H1 (cell line): ENCODE data around the gene ETV4. TPM values are rescaled to one million over a fixed set of nuclear protein-coding genes. Genes with fewer than 3 reads are reported as not detected.

Experiments
- CTCF ChIA-PET: fragments of 300-600 bp; sonication (Branson Sonifier 250); formaldehyde crosslinking; loops from one replicate; lab custom pipeline; 2021; ENCODE audit not compliant: partially characterized antibody; lab: Charles Lee
- POLR2A ChIA-PET: fragments of 300-600 bp; sonication (Branson Sonifier 250); formaldehyde crosslinking; loops from one replicate; lab custom pipeline; 2021; ENCODE audit warnings: inconsistent platforms; ENCODE audit not compliant: partially characterized antibody; lab: Charles Lee
- DNase-seq, 2 experiments: peaks; one replicate each; pipeline versions ENCODE4 v3.0.0 to v3.0.0-alpha.2; 2010 to 2022; ENCODE audit warnings: low spot score in 2 of 2, low read depth in 1 of 2, mixed read lengths in 1 of 2
- FAIRE-seq: peaks from 2 replicates; lab custom pipeline; 2011; peaks lifted over from hg19 to GRCh38; lab: Jason Lieb, UNC
- H2AFZ ChIP-seq: 2 replicates; pipeline ENCODE4 v1.8.1; 2012; ENCODE audit warnings: low read length, inconsistent platforms
- H2AK5ac ChIP-seq: 2 replicates; pipeline ENCODE4 v1.6.1; 2013; ENCODE audit warnings: low read depth, low read length
- H2BK120ac ChIP-seq: replicated peaks from 2 replicates; pipeline ENCODE3; 2013; ENCODE audit warnings: low read depth, low read length, inconsistent platforms
- H2BK12ac ChIP-seq: 2 replicates; pipeline ENCODE4 v1.6.1; 2013; ENCODE audit warnings: low read depth, low read length
- H2BK15ac ChIP-seq: 2 replicates; pipeline ENCODE4 v1.6.1; 2013; ENCODE audit warnings: low read length
- H2BK20ac ChIP-seq: 2 replicates; pipeline ENCODE4 v1.6.1; 2013; ENCODE audit warnings: low read length
- H2BK5ac ChIP-seq: 2 replicates; pipeline ENCODE4 v1.6.1; 2013; ENCODE audit warnings: low read depth, low read length
- H3K14ac ChIP-seq: 2 replicates; pipeline ENCODE4 v1.6.1; 2013; ENCODE audit warnings: inconsistent platforms; ENCODE audit not compliant: insufficient read length
- H3K18ac ChIP-seq: 2 replicates; pipeline ENCODE4 v1.6.1; 2013; ENCODE audit warnings: low read length; ENCODE audit errors: extremely low read depth
- H3K23ac ChIP-seq: 2 replicates; pipeline ENCODE4 v1.6.1; 2013; ENCODE audit warnings: inconsistent platforms; ENCODE audit not compliant: insufficient read length
- H3K23me2 ChIP-seq: 2 replicates; pipeline ENCODE4 v1.6.1; 2013; ENCODE audit warnings: low read depth, low read length
- H3K27ac ChIP-seq: 2 replicates; pipeline ENCODE4 v1.6.1; 2011; ENCODE audit warnings: low read depth, low read length, inconsistent platforms
- H3K27me3 ChIP-seq, 4 experiments: replicated peaks in 1 of 4; 1 replicate in 1 of 4; 2 replicates in 3 of 4; pipeline versions ENCODE4 v1.6.1 to v1.8.1; 2011 to 2013; ENCODE audit warnings: low read length in 3 of 4, mild to moderate bottlenecking in 3 of 4, inconsistent platforms in 2 of 4, mixed read lengths in 2 of 4, moderate library complexity in 1 of 4; ENCODE audit not compliant: control insufficient read depth in 3 of 4, insufficient read depth in 3 of 4; ENCODE audit errors: extremely low read depth in 1 of 4
- H3K36me3 ChIP-seq, 4 experiments: 2 replicates each; pipeline versions ENCODE4 v1.6.1 to v1.8.1; 2011 to 2013; ENCODE audit warnings: mild to moderate bottlenecking in 4 of 4, low read length in 3 of 4, moderate library complexity in 2 of 4, control low read depth in 1 of 4, inconsistent platforms in 1 of 4; ENCODE audit not compliant: insufficient read depth in 4 of 4, control insufficient read depth in 2 of 4
- H3K4ac ChIP-seq: replicated peaks from 2 replicates; pipeline ENCODE3; 2013; ENCODE audit warnings: low read length, low read depth, mixed read lengths, inconsistent platforms; ENCODE audit not compliant: insufficient read length
- H3K4me1 ChIP-seq, 4 experiments: replicated peaks in 1 of 4; 1 replicate in 1 of 4; 2 replicates in 3 of 4; pipeline versions ENCODE4 v1.6.1 to v1.8.1; 2011 to 2013; ENCODE audit warnings: low read length in 3 of 4, inconsistent platforms in 2 of 4, mixed read lengths in 1 of 4; ENCODE audit not compliant: insufficient read depth in 4 of 4, control insufficient read depth in 3 of 4
- H3K4me2 ChIP-seq, 2 experiments: 2 replicates each; pipeline versions ENCODE4 v1.6.1 to v1.8.1; 2011 to 2013; ENCODE audit warnings: low read depth in 2 of 2, low read length in 2 of 2, control low read depth in 1 of 2, inconsistent platforms in 1 of 2, mild to moderate bottlenecking in 1 of 2; ENCODE audit not compliant: insufficient read depth in 1 of 2
- H3K4me3 ChIP-seq, 4 experiments: fragments of 200-600, 300-600 bp in 1 of 4; sonication (generic), shearing (Covaris generic), sonication (Bioruptor Twin) in 1 of 4; 2 replicates each; pipeline versions ENCODE4 v1.5.1 to v1.8.1; 2011 to 2016; ENCODE audit warnings: low read length in 4 of 4, low read depth in 3 of 4, control low read depth in 2 of 4, inconsistent platforms in 2 of 4, mild to moderate bottlenecking in 2 of 4, mixed read lengths in 1 of 4, moderate library complexity in 1 of 4; ENCODE audit not compliant: insufficient read depth in 2 of 4; ENCODE audit errors: extremely low read depth in 1 of 4
- H3K56ac ChIP-seq: replicated peaks from 2 replicates; pipeline ENCODE3; 2013; ENCODE audit warnings: low read depth, mild to moderate bottlenecking, mixed read lengths, low read length, inconsistent platforms; ENCODE audit not compliant: insufficient read length
- H3K79me1 ChIP-seq: 2 replicates; pipeline ENCODE4 v1.6.1; 2013; ENCODE audit warnings: low read depth, low read length, control low read depth
- H3K79me2 ChIP-seq, 2 experiments: 2 replicates each; pipeline versions ENCODE4 v1.6.1 to v1.8.1; 2012 to 2013; ENCODE audit warnings: low read length in 2 of 2, mild to moderate bottlenecking in 2 of 2, inconsistent platforms in 1 of 2; ENCODE audit not compliant: insufficient read depth in 2 of 2, control insufficient read depth in 1 of 2
- H3K9ac ChIP-seq, 4 experiments: replicated peaks in 1 of 4; 1 replicate in 1 of 4; 2 replicates in 3 of 4; pipeline versions ENCODE4 v1.6.1 to v1.8.1; 2011 to 2013; ENCODE audit warnings: low read depth in 3 of 4, low read length in 3 of 4, control low read depth in 2 of 4, mild to moderate bottlenecking in 2 of 4, moderate library complexity in 2 of 4, inconsistent platforms in 1 of 4; ENCODE audit errors: extremely low read depth in 1 of 4
- H3K9me3 ChIP-seq, 2 experiments: 2 replicates each; pipeline versions ENCODE4 v1.6.1 to v1.8.1; 2012 to 2013; ENCODE audit warnings: mild to moderate bottlenecking in 2 of 2, moderate library complexity in 2 of 2, control low read depth in 1 of 2, inconsistent platforms in 1 of 2, low read depth in 1 of 2, low read length in 1 of 2, mixed read lengths in 1 of 2; ENCODE audit not compliant: insufficient read depth in 2 of 2
- H4K20me1 ChIP-seq, 2 experiments: replicated peaks in 1 of 2; 2 replicates each; pipeline versions ENCODE3 to v1.8.1; 2011 to 2013; ENCODE audit warnings: inconsistent platforms in 2 of 2, low read length in 2 of 2, mild to moderate bottlenecking in 1 of 2; ENCODE audit not compliant: insufficient read depth in 2 of 2, control insufficient read depth in 1 of 2
- H4K5ac ChIP-seq: 2 replicates; pipeline ENCODE4 v1.6.1; 2013; ENCODE audit warnings: low read length, low read depth, mixed read lengths, inconsistent platforms; ENCODE audit not compliant: insufficient read length
- H4K8ac ChIP-seq: 2 replicates; pipeline ENCODE4 v1.8.0; 2013; ENCODE audit warnings: mild to moderate bottlenecking, moderate library complexity, low read length, inconsistent platforms; ENCODE audit not compliant: insufficient read depth; ENCODE audit errors: extremely low read depth
- H4K91ac ChIP-seq: replicated peaks from 2 replicates; pipeline ENCODE3; 2013; ENCODE audit warnings: low read length, mixed read lengths, inconsistent platforms; ENCODE audit not compliant: insufficient read length
- SP4 ChIP-seq: IDR thresholded peaks from 2 replicates; pipeline ENCODE4 v1.6.1; 2012; ENCODE audit warnings: low read length, inconsistent platforms
- TAF1 ChIP-seq: IDR thresholded peaks from 2 replicates; pipeline ENCODE4 v1.6.1; 2011; ENCODE audit warnings: mild to moderate bottlenecking, low read depth, low read length
- WGBS, 2 experiments: shearing (Covaris generic) in 1 of 2; methylation state at CpG; one replicate each; pipeline versions ENCODE4 v1.1.6 to v1.1.7; 2013 to 2015; ENCODE audit warnings: low lambda C conversion rate in 2 of 2, mixed read lengths in 2 of 2, inconsistent platforms in 1 of 2, low coverage in 1 of 2, missing lambda C conversion rate in 1 of 2; ENCODE audit not compliant: insufficient replicate concordance in 2 of 2, insufficient coverage in 1 of 2, insufficient read length in 1 of 2; ENCODE audit errors: extremely low coverage in 1 of 2, missing lambda C conversion rate in 1 of 2; 5-methylcytosine and 5-hydroxymethylcytosine counted together
- polyA plus RNA-seq, 7 experiments: library from polyadenylated mRNA; depleted of rRNA in 3 of 7; stranded (reverse) in 5 of 7; unstranded in 2 of 7; fragments of >200 nt in 5 of 7; fragments of 200-250 nt in 2 of 7; gene quantifications; 1 replicate in 5 of 7; 2 replicates in 1 of 7; 4 replicates in 1 of 7; pipeline versions ENCODE4 v1.2.1 to v1.2.3, GENCODE V29; 2011 to 2013; ENCODE audit warnings: missing spikeins in 2 of 7, mixed read lengths in 2 of 7
- total RNA-seq: library from RNA; stranded (reverse); fragmentation: NEBNext Ultra II Directional; extraction: Animal tissue kit (Norgen Biotek cat#: 25700); gene quantifications from 2 replicates; pipeline ENCODE4 v1.2.1, GENCODE V29; 2021

ETV4 gene
- total and polyA plus RNA-seq, 2 of the 8 experiments (the other 6 are each of a cell fraction or from before 2014, with no cell fraction given), result 75.2 to 143 TPM

GRCh38 chr17:43543300-43543699 lies 2.8 kb downstream of the ETV4 start:
- FAIRE-seq, result no peak
- Histone ChIP-seq H3K27ac (no peak overlapping the region), H2AK5ac (0 out of 2 replicates have a peak overlapping the region, but pooled peaks have one; percentile 40), H3K36me3 (peaks cover 0 to 2% (median 0%) of the 10 kb centered on the region in 4 experiments; a peak in 1 of 8 replicates), H2BK5ac (peak overlapping the region; percentile 63; the same call in 1 of the 2 replicates), H3K9ac (peak overlapping the region in 1 of 4 experiments; percentile 6; a peak in 1 of 7 replicates), H4K5ac (peak overlapping the region; percentile 49), H2BK15ac (0 out of 2 replicates have a peak overlapping the region, but pooled peaks have one; percentile 12), H2AFZ (no peak overlapping the region), H4K20me1 (peaks cover 2 to 10% of the 10 kb centered on the region in 2 experiments), H3K23me2 (peaks cover 19% of the 10 kb centered on the region), H3K27me3 (peaks cover 0 to 12% (median 7%) of the 10 kb centered on the region in 4 experiments; a peak in 5 of 7 replicates), H3K14ac (no peak overlapping the region), H3K9me3 (no peaks in the 10 kb centered on the region), H2BK20ac (peak overlapping the region; percentile 87; the same call in 1 of the 2 replicates), H3K18ac (peak overlapping the region; percentile 24; the same call in 1 of the 2 replicates), H3K23ac (no peak overlapping the region), H3K56ac (no peak overlapping the region), H4K91ac (peak overlapping the region; percentile 79), H3K79me2 (peaks cover 20 to 64% of the 10 kb centered on the region in 2 experiments; a peak in 3 of 4 replicates), H3K4me3 (peak overlapping the region; percentile 56 to 71 (median 64); a peak in 4 of 8 replicates), H3K4me2 (peak overlapping the region; percentile 78 to 88), H4K8ac (0 out of 2 replicates have a peak overlapping the region, but pooled peaks have one; percentile 5), H3K4me1 (peaks cover 28 to 41% (median 34%) of the 10 kb centered on the region in 4 experiments), H3K79me1 (peaks cover 11% of the 10 kb centered on the region), H2BK120ac (peak overlapping the region; percentile 30), H2BK12ac (peak overlapping the region; percentile 41; the same call in 1 of the 2 replicates), H3K4ac (peak overlapping the region; percentile 61)
- TF ChIP-seq SP4 (no peak), TAF1 (no peak)
- ChIA-PET CTCF (interaction anchor here (0.8 to 2.4 kb wide), 14 partner anchors 9 to 217 kb away, joined by 3 to 14 read pairs (median 4); partner anchors contain the start of gene DHX8), POLR2A (interaction anchor here (0.7 to 12.8 kb wide), 6 partner anchors 15 to 998 kb away, joined by 3 to 345 read pairs (median 4); no protein-coding TSS in a partner anchor)
- 31% methylated on average over 4 of the region's 4 CpGs; no CpG with 5 or more reads in 1 of the 2 experiments for WGBS, 2 experiments
- no peak for DNase-seq
